Brain microvascular endothelial cell (primary cell): Measurements from ENCODE around the gene GLT6D1.

Experiments
- DNase-seq: peaks from one replicate; pipeline ENCODE4 v3.0.0-alpha.2; 2020
- H3K27ac ChIP-seq: fragments of 250-450 bp; sonication (Bioruptor Pico); 2 replicates; pipeline ENCODE4 v1.5.1; 2020; ENCODE audit warnings: mild to moderate bottlenecking, moderate library complexity
- H3K27me3 ChIP-seq: fragments of 250-450 bp; sonication (Bioruptor Pico); replicated peaks from 2 replicates; pipeline ENCODE4 v1.5.1; 2020; ENCODE audit warnings: mild to moderate bottlenecking
- H3K36me3 ChIP-seq: fragments of 250-450 bp; sonication (Bioruptor Pico); replicated peaks from 2 replicates; pipeline ENCODE4 v1.5.1; 2020; ENCODE audit warnings: mild to moderate bottlenecking
- H3K4me3 ChIP-seq: 2 replicates; pipeline ENCODE4 v1.5.1; 2011; ENCODE audit warnings: low read depth, mild to moderate bottlenecking, control low read depth, low read length, moderate library complexity
- in situ Hi-C: cut with HindIII; loops from 2 replicates; pipeline ENCODE4 v1.10.0; 2017; ENCODE audit warnings: low sequenced_read_pairs, low pct_ligation_motif_present
- TF ChIP-seq, protein P1 (sequence below): IDR thresholded peaks from 2 replicates; pipeline ENCODE4 v1.5.1; 2011; ENCODE audit warnings: low read depth, mild to moderate bottlenecking, moderate library complexity, low read length, control low read depth, inconsistent platforms; ENCODE audit errors: missing control alignments

Gene GLT6D1

DNA sequence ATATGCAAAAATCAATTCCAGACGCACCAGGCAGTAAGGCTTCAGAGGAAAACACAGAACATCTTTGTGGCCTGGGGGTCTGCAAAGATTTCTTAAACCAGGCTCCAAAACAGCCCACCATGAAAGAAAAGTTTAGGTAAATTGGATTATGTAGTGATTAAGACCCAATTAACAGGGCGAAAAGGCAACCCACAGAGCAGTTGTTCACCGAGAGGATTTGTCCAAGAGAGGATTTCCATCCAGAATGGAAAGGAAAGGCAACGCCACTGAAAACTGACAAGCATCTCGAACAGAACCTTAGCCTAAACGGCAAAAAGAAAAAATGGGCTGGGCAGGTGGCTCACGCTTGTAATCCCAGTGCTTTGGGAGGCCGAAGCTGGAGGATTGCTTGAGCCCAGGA is 37.4 kb downstream of the GLT6D1 start:
- H3K4me3 ChIP-seq, result no peak overlapping the region
- peaks cover 2% of the 10 kb centered on the region for H3K27me3 ChIP-seq
- TF ChIP-seq, protein P1, sequence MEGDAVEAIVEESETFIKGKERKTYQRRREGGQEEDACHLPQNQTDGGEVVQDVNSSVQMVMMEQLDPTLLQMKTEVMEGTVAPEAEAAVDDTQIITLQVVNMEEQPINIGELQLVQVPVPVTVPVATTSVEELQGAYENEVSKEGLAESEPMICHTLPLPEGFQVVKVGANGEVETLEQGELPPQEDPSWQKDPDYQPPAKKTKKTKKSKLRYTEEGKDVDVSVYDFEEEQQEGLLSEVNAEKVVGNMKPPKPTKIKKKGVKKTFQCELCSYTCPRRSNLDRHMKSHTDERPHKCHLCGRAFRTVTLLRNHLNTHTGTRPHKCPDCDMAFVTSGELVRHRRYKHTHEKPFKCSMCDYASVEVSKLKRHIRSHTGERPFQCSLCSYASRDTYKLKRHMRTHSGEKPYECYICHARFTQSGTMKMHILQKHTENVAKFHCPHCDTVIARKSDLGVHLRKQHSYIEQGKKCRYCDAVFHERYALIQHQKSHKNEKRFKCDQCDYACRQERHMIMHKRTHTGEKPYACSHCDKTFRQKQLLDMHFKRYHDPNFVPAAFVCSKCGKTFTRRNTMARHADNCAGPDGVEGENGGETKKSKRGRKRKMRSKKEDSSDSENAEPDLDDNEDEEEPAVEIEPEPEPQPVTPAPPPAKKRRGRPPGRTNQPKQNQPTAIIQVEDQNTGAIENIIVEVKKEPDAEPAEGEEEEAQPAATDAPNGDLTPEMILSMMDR, result no peak
- H3K36me3 ChIP-seq, result no peaks in the 10 kb centered on the region
- no peak for DNase-seq
- H3K27ac ChIP-seq, result no peak overlapping the region
- in situ Hi-C loops, result no loop called here

DNA sequence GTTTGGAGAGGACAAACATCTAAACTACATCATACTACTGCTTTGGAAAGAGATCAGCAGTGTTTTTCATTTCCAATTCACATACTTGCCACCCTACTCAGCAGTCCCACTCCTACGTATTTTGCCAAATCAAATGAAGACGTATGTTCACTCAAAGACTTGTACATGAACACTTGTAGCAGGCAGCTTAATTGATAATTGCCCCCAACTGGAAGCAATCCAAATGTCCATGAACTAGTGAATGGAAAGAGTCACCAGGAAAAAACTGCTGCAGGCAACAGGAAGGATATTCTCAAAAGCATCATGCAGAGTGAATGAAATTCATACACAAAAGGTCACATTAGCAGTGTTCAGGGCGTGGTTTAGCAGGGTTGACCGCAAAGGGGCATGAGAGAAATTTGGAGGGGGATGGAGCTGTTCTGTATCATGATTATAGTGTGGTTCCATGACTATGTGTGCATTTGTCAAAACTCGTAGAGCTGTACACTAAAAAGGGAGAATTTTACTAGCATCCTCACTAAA is 39.0 kb downstream of the GLT6D1 start:
- H3K4me3 ChIP-seq, result no peak overlapping the region
- H3K27me3 ChIP-seq, result peaks cover 2% of the 10 kb centered on the region
- H3K36me3 ChIP-seq, result no peaks in the 10 kb centered on the region
- DNase-seq, result no peak
- H3K27ac ChIP-seq, result no peak overlapping the region
- TF ChIP-seq, protein P1, result no peak
- in situ Hi-C loops, result no loop called here

- TF ChIP-seq, protein P1, result no peak
- Histone ChIP-seq H3K27me3 (peaks cover 2% of the 10 kb centered on the region), H3K4me3 (no peak overlapping the region), H3K36me3 (no peaks in the 10 kb centered on the region), H3K27ac (no peak overlapping the region)
- no peak for DNase-seq
- in situ Hi-C loops, result no loop called here
Measured at GRCh38 chr9:135596211-135596610, 43.1 kb downstream of the GLT6D1 start.

GRCh38 chr9:135592625-135593024 is 46.7 kb downstream of the GLT6D1 start:
- in situ Hi-C loops, result no loop called here
- no peak for DNase-seq
- TF ChIP-seq, protein P1, result no peak
- Histone ChIP-seq H3K36me3 (no peaks in the 10 kb centered on the region), H3K27me3 (no peaks in the 10 kb centered on the region), H3K4me3 (no peak overlapping the region), H3K27ac (no peak overlapping the region)

DNA sequence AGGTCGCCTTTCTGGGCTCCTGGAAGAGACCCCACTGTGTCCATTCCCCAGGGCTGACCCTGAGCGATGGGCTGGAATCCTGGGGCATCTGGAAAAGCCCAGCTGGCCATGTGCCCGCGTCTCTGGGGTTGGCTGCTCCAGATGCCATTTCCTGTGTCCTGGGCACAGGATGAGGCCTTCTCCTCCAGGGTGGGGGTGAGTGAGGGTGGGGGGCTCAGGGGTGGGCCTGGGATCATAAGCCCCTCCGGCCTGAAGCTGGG is 47.1 kb downstream of the GLT6D1 start:
- in situ Hi-C loops, result no loop called here

More for the DNA sequence above, 47.1 kb downstream of the GLT6D1 start:
- H3K36me3 ChIP-seq, result no peaks in the 10 kb centered on the region
- no peak overlapping the region for H3K4me3 ChIP-seq
- H3K27me3 ChIP-seq, result no peaks in the 10 kb centered on the region
- no peak overlapping the region for H3K27ac ChIP-seq
- DNase-seq, result no peak
- TF ChIP-seq, protein P1, result no peak
